Ovary (tissue), 3 donors: ENCODE measurements around the gene SEC14L1.

Experiments used
- POLR2A ChIP-seq: fragments of 450-650 bp; IDR thresholded peaks from one replicate; pipeline ENCODE4 v1.6.1; 2017; ENCODE audit warnings: antibody characterized with exemption, mild to moderate bottlenecking, moderate library complexity
- TF ChIP-seq, protein P1 (sequence below), 3 donors: fragments of 450-650 bp in 2 of 3; fragments of 200-600 bp in 1 of 3; IDR thresholded peaks; one replicate each; pipeline versions ENCODE4 v1.5.1 to v1.8.0; 2016 to 2022; ENCODE audit warnings: antibody characterized with exemption in 3 of 3, mild to moderate bottlenecking in 1 of 3
- donor health status: DM: no; HTN: no; CAD: no.

DNA sequence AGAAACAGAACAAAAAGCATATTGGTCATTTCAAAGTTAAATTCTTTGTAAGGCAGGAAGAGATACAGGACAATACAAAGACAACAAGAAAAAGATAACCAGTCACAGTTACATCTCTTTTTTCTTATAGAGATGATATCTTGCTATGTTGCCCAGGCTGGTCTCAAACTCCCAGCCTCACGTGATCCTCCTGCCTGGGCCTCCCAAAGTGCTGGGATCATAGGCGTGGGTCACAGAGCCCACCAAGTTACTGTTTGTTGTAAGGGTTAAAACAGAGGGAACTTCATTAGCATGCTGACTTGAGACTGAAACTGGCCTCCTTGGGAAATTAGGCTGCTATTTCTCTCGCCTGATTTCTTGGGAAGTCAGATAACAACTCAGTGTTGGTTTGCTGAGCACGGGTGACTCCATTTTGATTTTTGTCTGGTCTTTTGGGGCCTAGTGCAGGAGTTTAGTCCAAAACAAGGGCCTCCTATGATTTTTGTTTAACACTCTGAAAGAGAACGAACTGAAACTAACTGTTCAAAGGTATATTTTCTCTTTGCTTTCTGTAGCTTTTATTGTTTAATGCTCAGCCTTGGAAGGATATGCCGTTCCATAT, 31.5 kb upstream of the SEC14L1 start:
- TF ChIP-seq, protein P1, sequence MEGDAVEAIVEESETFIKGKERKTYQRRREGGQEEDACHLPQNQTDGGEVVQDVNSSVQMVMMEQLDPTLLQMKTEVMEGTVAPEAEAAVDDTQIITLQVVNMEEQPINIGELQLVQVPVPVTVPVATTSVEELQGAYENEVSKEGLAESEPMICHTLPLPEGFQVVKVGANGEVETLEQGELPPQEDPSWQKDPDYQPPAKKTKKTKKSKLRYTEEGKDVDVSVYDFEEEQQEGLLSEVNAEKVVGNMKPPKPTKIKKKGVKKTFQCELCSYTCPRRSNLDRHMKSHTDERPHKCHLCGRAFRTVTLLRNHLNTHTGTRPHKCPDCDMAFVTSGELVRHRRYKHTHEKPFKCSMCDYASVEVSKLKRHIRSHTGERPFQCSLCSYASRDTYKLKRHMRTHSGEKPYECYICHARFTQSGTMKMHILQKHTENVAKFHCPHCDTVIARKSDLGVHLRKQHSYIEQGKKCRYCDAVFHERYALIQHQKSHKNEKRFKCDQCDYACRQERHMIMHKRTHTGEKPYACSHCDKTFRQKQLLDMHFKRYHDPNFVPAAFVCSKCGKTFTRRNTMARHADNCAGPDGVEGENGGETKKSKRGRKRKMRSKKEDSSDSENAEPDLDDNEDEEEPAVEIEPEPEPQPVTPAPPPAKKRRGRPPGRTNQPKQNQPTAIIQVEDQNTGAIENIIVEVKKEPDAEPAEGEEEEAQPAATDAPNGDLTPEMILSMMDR (IDR thresholded peaks at IDR 0.05), result no peak
- TF ChIP-seq POLR2A, result no peak
